GM18499 (cell line): ENCODE measurements around the gene GAD2.
"Not testable (repeated sequence)": the region's sequence is repeated elsewhere in the genome, so short reads cannot be mapped to it uniquely, and the experiment has no call there.

ENCODE experiments used
- ATAC-seq: cut with Tn5 transposase; IDR thresholded peaks from one replicate; pipeline ENCODE4 v1.9.1; 2021; ENCODE audit warnings: moderate number of reproducible peaks; ENCODE audit not compliant: insufficient read depth, unreplicated experiment

The GAD2 gene

GRCh38 chr10:26310361-26310760, 93.8 kb downstream of the GAD2 start:
- no peak for ATAC-seq

GRCh38 chr10:26311383-26311940, 94.9 kb downstream of the GAD2 start:
- ATAC-seq, result no peak

GRCh38 chr10:26314265-26315013, 97.9 kb downstream of the GAD2 start:
- no peak for ATAC-seq

GRCh38 chr10:26318672-26319071, 102.1 kb downstream of the GAD2 start:
- ATAC-seq, result no peak

- no peak for ATAC-seq
Observed at GRCh38 chr10:26323219-26323618, 106.6 kb downstream of the GAD2 start.

GRCh38 chr10:26326851-26327250, 110.3 kb downstream of the GAD2 start:
- no peak for ATAC-seq

GRCh38 chr10:26327811-26328210, 111.2 kb downstream of the GAD2 start:
- no peak for ATAC-seq

GRCh38 chr10:26331371-26331770, 114.8 kb downstream of the GAD2 start:
- ATAC-seq, result no peak

- ATAC-seq, result no peak
Observed at GRCh38 chr10:26334232-26334931, 117.8 kb downstream of the GAD2 start.

- ATAC-seq, result peak; percentile 80
Observed at GRCh38 chr10:26334932-26335573, 118.5 kb downstream of the GAD2 start.

GRCh38 chr10:26335574-26336093, 119.1 kb downstream of the GAD2 start:
- ATAC-seq, result peak; percentile 40

- ATAC-seq, result no peak
Observed at GRCh38 chr10:26336979-26337378, 120.4 kb downstream of the GAD2 start.

GRCh38 chr10:26341701-26342100, 125.1 kb downstream of the GAD2 start:
- no peak for ATAC-seq

- not testable (repeated sequence) for ATAC-seq
Observed at GRCh38 chr10:26348821-26349417, 132.3 kb downstream of the GAD2 start.
